ENCODE data around the gene SLC3A2.

The SLC3A2 gene

GRCh38 chr11:62844154-62844553, 36.5 kb upstream of the SLC3A2 start:
- DNase-seq (ENCODE audit: low read depth) = no peak
- TF ChIP-seq, protein P1, sequence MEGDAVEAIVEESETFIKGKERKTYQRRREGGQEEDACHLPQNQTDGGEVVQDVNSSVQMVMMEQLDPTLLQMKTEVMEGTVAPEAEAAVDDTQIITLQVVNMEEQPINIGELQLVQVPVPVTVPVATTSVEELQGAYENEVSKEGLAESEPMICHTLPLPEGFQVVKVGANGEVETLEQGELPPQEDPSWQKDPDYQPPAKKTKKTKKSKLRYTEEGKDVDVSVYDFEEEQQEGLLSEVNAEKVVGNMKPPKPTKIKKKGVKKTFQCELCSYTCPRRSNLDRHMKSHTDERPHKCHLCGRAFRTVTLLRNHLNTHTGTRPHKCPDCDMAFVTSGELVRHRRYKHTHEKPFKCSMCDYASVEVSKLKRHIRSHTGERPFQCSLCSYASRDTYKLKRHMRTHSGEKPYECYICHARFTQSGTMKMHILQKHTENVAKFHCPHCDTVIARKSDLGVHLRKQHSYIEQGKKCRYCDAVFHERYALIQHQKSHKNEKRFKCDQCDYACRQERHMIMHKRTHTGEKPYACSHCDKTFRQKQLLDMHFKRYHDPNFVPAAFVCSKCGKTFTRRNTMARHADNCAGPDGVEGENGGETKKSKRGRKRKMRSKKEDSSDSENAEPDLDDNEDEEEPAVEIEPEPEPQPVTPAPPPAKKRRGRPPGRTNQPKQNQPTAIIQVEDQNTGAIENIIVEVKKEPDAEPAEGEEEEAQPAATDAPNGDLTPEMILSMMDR (IDR thresholded peaks at IDR 0.05; ENCODE audit: low read depth, low read length) = no peak
- no peak for TF ChIP-seq POLR2A (IDR thresholded peaks at IDR 0.05; ENCODE audit: extremely low read depth, insufficient read length)
- TF ChIP-seq MYC (IDR thresholded peaks at IDR 0.05; ENCODE audit: low read depth, low read length) = no peak
- TF ChIP-seq, protein P2, sequence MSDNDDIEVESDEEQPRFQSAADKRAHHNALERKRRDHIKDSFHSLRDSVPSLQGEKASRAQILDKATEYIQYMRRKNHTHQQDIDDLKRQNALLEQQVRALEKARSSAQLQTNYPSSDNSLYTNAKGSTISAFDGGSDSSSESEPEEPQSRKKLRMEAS (IDR thresholded peaks at IDR 0.05; ENCODE audit: low read depth, low read length) = no peak
- H3K4me3 ChIP-seq (ENCODE audit: low read depth, low read length) = no peak overlapping the region

GRCh38 chr11:62846177-62846576, 34.5 kb upstream of the SLC3A2 start:
- H3K4me3 ChIP-seq (ENCODE audit: low read depth, low read length) = no peak overlapping the region
- TF ChIP-seq, protein P1 (IDR thresholded peaks at IDR 0.05; ENCODE audit: low read depth, low read length) = no peak
- TF ChIP-seq MYC (IDR thresholded peaks at IDR 0.05; ENCODE audit: low read depth, low read length) (no peak), POLR2A (IDR thresholded peaks at IDR 0.05; ENCODE audit: extremely low read depth, insufficient read length) (no peak)
- TF ChIP-seq, protein P2 (IDR thresholded peaks at IDR 0.05; ENCODE audit: low read depth, low read length) = no peak
- DNase-seq (ENCODE audit: low read depth) = no peak

DNA sequence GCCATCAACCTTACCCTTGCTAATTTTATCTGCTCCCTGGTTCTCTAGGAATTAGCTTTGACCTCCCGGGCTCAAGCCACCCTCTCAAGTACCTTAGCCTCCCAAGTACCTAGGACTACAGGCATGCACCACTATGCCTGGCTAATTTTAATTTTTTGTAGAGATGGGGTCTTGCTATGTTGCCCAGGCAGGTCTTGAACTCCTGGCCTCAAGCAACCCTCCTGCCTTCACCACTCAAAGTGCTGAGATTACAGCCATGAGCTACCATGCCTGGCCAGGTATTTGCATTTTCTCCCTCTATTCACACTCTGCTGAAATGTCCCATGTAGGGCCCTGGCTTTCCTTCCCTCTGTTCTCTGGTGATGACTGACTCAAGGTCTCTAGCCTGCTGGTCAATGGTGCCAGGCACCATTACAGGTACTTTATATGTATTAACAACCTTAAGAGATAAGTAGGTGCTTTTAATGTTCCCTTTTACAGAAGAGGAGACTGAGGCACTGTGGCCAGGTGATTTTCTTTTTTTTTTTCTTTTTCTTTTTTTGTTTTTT, 32.9 kb upstream of the SLC3A2 start:
- no peak overlapping the region for H3K4me3 ChIP-seq (ENCODE audit: low read depth, low read length)
- DNase-seq (ENCODE audit: low read depth) = no peak
- TF ChIP-seq MYC (IDR thresholded peaks at IDR 0.05; ENCODE audit: low read depth, low read length) (no peak), POLR2A (IDR thresholded peaks at IDR 0.05; ENCODE audit: extremely low read depth, insufficient read length) (no peak)
- TF ChIP-seq, protein P2 (IDR thresholded peaks at IDR 0.05; ENCODE audit: low read depth, low read length) = no peak
- TF ChIP-seq, protein P1 (IDR thresholded peaks at IDR 0.05; ENCODE audit: low read depth, low read length) = no peak

- DNase-seq (ENCODE audit: low read depth) = peak; percentile 64
- TF ChIP-seq, protein P2 (IDR thresholded peaks at IDR 0.05; ENCODE audit: low read depth, low read length) = no peak
- peak; percentile 19 for TF ChIP-seq POLR2A (IDR thresholded peaks at IDR 0.05; ENCODE audit: extremely low read depth, insufficient read length)
- no peak for TF ChIP-seq MYC (IDR thresholded peaks at IDR 0.05; ENCODE audit: low read depth, low read length)
- no peak overlapping the region for H3K4me3 ChIP-seq (ENCODE audit: low read depth, low read length)
Observed at GRCh38 chr11:62850911-62851806, 29.5 kb upstream of the SLC3A2 start.

DNA sequence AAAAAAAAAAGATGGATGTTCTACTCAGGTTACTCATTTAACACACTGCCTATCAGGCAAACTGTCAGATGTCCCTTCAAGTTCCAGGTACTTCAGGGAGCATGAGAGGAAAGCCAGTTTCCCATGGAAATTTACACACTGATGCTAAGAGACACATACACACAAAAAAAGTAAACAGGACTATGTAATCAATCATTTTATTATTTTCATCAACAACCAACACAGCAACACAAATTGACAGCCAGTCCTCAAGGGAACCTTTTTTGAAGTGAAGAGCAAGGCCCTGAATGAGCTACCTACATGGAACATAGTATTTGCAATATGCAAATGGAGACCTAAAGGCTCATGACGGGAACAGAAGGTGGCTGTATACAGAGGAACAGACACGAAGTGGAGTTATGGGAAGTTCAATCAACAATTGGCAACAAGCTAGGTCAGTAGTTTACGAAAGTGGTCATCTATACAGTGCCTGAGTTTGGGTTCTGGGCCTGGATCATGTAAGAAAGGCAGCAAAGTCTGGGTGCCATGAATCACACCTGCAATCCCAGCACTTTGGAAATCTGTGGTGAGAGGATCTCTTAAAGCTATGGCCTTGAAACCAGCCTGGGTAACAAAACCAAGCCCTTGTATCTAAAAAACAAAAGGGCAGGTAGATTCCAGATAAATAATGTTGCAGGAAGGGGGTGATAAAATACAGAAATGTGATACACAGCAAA, 28.7 kb upstream of the SLC3A2 start:
- H3K4me3 ChIP-seq (ENCODE audit: low read depth, low read length) = peak overlapping the region; percentile 88
- TF ChIP-seq MYC (IDR thresholded peaks at IDR 0.05; ENCODE audit: low read depth, low read length) (no peak), POLR2A (IDR thresholded peaks at IDR 0.05; ENCODE audit: extremely low read depth, insufficient read length) (no peak)
- TF ChIP-seq, protein P2 (IDR thresholded peaks at IDR 0.05; ENCODE audit: low read depth, low read length) = no peak
- TF ChIP-seq, protein P1 (IDR thresholded peaks at IDR 0.05; ENCODE audit: low read depth, low read length) = no peak
- DNase-seq (ENCODE audit: low read depth) = peak; percentile 40

All from NB4 (cell line).